ENCODE measurements around the gene ARHGEF9.

Gene ARHGEF9

GRCh38 chrX:63746278-63746677 is 38.7 kb downstream of the ARHGEF9 start:
- DNase-seq = no peak

GRCh38 chrX:63744850-63745394 is 40.1 kb downstream of the ARHGEF9 start:
- no peak for DNase-seq

DNA sequence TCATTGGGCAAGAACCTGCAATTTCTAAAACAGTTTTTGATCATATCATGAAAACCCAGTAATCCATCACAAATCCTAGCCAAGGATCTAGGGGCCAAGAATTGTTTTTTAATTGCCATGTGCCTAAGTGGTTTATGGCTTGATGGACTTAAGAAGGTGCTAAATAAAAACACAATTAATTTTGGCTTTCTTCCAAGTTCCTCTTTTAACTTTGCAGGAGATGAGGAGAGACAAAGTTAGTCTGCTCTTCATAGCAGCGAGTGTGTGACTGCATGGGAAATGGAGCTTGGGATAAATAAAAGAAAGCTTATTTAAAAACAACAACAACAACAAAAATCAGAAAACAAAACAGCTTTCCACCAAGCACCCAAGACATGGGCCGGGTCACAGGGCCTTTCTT is 41.4 kb downstream of the ARHGEF9 start:
- no peak for DNase-seq

DNA sequence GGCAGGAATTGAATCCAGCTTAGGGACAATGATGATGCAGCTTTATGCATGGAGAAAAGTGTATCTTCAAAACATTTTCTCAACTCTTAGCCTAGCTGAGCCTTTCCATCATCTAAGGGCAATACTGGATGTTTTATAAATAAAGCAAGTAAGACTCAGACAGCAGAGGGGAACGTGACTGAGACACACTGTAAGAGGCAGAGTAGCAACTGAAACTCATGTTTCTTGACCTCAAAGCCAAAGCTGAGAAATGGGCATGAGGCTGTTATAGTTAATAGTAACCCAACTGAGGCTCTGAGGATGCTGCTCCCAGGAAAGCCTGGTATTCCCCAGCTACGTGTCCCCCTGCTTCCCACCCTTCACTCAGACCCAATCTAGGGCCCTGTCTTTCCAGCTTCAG is 44.6 kb downstream of the ARHGEF9 start:
- no peak for DNase-seq

GRCh38 chrX:63739885-63740284 is 45.1 kb downstream of the ARHGEF9 start:
- no peak for DNase-seq

GRCh38 chrX:63738696-63739095 is 46.3 kb downstream of the ARHGEF9 start:
- DNase-seq = no peak

DNA sequence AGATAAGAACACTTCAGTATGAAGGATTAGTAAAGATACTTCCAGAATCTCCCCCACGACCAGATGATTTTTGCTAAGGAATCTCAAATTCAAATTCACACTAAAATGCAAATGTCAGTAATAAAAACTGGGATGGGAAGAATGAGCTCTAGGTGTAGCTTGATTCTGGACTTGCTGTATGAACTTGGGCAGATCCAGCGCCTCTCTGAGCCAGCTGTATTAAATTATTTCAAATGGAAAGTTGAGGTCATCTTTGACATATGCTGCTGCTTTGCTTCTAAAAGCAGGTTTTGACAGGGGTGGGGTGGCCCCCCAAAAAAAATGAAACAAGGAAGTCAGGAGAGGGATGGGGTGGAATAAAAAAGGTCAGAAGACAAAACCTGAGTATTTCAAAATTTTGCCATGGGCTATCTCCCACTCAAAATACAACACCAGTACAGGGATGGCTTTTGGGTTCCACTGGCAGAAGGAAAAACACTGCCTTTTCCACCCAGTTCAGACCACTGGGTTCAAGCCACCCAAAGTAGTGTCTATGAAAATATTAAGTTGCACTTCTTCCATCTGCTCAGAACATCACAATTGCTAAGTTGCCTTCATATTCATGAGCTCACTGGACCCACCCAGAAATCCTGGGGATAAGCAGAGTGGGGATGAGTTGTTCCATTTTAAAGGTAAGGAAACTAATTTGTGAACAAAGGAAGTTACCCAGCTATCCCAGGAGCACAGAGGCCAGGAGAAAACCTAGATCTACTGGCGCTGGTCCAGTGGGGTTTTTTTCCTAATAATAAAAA is 47.7 kb downstream of the ARHGEF9 start:
- DNase-seq = no peak

- no peak for DNase-seq
Measured at GRCh38 chrX:63735882-63736281, 49.1 kb downstream of the ARHGEF9 start.

GRCh38 chrX:63720293-63720692 is 64.7 kb downstream of the ARHGEF9 start:
- no peak for DNase-seq

DNA sequence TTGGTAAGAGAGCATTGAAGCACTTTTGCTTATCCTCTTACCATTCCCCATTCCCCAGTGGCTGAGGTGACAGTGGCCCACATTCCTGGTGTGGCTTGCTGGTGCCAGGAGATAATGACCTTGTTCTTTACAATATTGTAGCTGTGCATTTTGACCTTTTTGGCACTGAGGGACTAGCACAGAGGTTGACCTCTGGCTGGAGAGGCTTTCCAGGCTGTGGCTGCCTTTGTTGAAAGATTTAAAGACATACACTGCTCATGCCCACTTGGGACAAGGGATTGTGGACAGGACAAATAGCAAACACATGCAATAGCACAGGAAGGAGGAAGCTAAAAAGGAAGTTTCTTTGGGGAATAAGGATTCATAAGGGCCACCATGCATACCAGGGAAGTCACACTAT is 65.4 kb downstream of the ARHGEF9 start:
- no peak for DNase-seq

DNA sequence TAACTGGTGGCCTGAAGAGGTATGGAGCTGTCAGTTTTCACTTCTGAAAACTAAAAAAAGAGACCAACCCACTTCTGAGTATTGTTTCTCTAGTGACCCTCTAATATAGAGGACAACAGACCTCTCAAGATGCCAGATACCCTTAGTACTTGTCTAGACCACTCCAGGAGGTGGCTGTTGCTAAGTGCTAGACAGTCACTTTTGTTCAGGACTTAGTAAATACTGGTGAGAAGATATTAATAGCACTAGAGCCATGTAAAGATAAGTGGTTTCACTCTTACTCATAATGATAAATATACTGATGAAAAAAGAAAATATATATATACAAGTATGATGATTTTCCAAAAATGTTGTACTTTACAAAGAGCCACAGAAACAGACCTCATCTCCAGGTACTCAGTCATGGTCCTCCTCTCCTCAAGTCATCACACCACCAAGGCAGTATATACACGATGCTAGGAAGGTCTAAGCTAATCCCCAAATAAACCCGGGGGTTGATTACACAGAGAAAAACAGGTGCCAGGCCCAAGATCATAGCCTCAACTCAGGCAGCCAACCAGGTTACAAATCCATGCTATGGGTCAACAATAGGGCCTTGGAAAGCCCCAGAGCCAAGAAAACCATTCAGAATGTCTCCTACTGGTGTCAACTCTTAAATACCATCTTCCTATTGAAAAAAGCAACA is 66.9 kb downstream of the ARHGEF9 start:
- no peak for DNase-seq

GRCh38 chrX:63713526-63713925 is 71.5 kb downstream of the ARHGEF9 start:
- no peak for DNase-seq

- DNase-seq = no peak
Measured at GRCh38 chrX:63708801-63709200, 76.2 kb downstream of the ARHGEF9 start.

DNA sequence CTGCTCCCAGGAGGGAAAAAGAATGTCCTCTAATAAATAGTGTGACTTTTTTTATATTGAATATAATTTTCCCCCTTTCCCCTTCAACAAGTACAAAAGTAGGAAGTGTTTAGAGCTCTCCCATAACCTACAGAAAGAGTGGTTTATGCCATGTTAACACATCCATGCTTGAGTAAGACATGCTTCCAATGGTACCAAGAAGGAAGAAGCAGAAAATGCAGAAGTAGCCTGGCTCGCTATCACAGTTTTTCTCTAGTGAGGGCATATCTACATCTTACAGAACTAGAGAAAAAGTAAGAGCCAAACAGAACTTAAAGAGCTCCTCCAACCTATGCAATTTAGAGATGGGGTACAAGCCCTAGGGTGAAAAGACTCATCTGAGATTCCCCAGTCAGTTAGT is 82.5 kb downstream of the ARHGEF9 start:
- DNase-seq = no peak

DNA sequence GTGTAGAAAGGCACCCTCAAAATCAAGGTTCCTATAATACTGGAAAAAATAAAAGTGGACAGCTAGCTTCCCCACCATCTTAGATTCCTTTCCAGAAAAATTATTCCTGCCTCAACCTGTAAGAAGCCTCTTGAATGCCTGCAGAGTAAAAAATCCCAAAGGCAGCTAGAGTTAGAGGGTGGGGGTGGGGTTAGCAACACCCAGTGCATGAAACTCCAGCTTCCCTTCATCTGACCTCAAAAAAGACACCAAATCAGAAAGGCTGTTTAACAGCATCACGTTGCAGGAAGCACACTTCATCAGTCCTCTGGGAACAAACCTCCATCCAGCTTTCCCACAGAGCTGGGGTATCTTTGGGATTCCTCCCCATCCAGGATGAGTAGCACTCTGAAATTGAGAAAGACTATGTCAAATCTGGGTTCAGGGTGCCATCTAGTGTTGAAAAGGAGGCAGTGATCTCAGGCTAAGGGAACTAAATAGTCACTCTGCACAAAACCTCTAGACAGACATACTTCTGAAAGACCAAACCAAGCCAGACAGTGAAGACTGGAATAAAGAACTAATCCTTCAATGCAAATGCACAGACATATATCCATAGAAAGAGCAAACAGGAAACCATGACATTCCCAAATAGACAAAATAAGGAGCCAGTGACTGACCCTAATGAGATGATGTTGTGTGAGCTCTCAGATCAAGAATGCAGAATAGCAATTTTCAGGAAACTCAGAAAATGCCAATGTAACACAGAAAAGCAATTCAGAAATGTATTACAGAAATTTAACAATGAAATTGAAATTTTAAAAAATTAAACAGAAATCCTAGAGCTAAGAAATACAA is 97.9 kb downstream of the ARHGEF9 start:
- no peak for DNase-seq

DNA sequence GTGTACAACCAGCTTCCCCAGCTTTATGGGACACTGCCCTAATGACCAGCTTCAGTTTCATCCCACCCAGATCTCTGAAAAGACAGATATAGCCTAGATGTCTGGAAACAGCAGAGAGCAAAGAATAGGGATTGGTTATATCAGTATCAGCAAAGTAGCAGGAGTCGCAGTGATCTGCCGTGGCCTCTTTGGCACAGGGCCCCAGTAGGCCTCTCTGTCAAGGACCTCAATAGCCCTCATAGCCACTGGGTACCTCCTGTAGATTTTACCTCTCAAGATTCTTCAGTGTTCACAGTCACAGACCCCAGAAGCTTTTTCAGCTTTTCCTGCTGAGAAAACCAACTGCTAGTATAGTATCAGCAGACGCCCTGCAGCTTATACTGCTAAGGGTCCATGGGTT is 104.6 kb downstream of the ARHGEF9 start:
- DNase-seq = no peak

GRCh38 chrX:63679432-63679831 is 105.6 kb downstream of the ARHGEF9 start:
- DNase-seq = no peak

GRCh38 chrX:63675716-63676115 is 109.3 kb downstream of the ARHGEF9 start:
- DNase-seq = no peak

DNA sequence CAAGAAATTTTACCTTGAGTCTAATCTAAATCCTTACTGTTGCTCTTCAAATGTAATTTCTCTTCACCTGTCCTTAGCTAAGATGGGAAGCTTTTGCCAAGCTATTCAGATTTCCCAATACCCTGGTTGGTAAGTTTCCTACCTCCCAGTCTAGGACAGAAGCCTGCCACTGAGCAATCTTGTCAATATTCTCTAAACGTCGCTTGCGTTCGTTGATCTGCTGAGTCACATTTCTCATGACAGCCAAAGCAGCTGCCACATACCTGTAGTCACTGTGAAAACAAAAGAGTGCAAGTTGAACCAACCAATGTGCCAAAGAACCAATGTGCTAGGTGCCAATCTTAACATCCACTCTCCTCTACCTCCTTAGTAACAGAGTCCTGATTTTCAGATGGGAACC is 111.1 kb downstream of the ARHGEF9 start:
- DNase-seq = no peak

GRCh38 chrX:63664741-63665140 is 120.3 kb downstream of the ARHGEF9 start:
- no peak for DNase-seq

DNA sequence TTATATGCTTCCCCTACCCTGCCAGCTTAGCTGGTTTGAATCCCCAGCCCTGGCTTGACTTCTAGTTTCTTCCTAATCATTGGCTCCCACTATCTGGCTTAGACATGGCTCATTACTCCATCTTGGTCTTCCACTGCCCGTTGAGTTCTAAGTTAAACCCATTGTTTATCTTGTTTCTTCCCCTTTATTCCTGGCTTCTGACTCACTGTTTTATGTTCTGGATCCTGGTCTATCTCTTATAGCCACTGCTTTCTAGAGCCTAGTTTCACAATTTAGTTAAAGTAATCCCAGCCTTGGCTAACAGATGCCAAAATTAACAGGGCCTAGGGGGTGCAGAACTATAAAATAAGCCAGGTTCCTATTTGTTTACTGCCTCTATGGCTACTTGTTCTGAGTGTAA is 120.9 kb downstream of the ARHGEF9 start:
- DNase-seq = no peak

- no peak for DNase-seq
Measured at GRCh38 chrX:63661676-63662075, 123.3 kb downstream of the ARHGEF9 start.

DNA sequence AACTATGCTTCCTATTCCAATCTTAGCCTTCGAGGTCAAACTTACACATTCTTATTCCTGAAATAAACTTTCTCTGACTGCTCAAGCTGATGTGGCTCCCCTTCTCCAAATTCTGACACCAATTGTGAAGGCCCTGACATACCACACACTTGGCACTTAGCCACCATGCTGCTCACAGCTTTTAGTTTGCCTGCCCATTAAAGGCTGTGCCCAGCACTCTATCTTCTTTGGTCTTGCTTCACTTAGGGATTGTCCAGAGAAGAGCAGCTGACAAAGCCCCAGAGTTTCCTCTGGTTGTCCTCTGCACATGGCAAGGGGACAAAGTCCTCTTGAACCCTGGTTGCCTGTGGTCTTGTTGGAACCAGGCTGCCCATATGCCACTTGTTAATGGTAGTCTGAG is 126.1 kb downstream of the ARHGEF9 start:
- no peak for DNase-seq
